SH-SY5Y (cell line): ENCODE results near the gene SLC9A9.

Experiments used
- GATA2 ChIP-seq: IDR thresholded peaks from 2 replicates; pipeline ENCODE4 v1.6.1; 2011; ENCODE audit warnings: mild to moderate bottlenecking, low read depth, low read length
- GATA3 ChIP-seq: IDR thresholded peaks from 2 replicates; pipeline ENCODE4 v1.6.1; 2011; ENCODE audit warnings: low read depth, mild to moderate bottlenecking, low read length, moderate library complexity

DNA sequence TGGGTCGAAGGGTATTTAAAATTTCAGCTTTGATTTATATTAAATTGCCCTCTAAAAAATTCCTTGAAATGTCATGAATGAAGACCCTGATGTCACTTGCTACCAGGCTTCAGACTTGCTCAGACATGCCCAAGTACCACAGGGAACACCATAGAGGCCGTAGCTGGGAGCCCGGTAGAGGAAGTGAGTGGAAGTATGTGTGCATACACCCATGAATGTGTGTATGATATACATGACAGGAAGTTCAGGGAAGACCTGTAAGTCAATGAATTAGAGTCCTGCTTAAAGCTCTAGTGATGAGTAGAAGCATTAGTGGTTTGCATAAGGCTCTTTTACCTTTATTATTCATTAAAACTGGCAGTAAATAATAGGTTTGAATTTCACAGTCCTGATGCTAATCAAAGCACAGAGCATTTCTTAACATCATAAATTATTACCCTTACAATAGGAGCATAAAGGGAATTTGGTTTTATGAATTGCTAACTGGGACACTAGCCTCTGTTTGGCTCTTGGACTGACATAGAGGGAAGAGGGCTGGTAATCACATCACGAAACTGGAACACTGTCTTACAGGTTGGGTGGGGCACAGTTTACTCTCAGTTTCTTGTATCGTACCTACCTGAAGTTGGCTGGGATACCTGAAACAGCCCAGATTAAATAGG lies 584.3 kb downstream of the SLC9A9 start:
- TF ChIP-seq GATA2 = no peak
- TF ChIP-seq GATA3 = no peak
